HG02798 (cell line): ENCODE results near the gene KLF12.

Source experiments
- ATAC-seq: cut with Tn5 transposase; IDR thresholded peaks from one replicate; pipeline ENCODE4 v1.9.1; 2021; ENCODE audit warnings: mild to moderate bottlenecking; ENCODE audit not compliant: unreplicated experiment, poor library complexity

Gene KLF12

GRCh38 chr13:74104661-74105275, 29.4 kb downstream of the KLF12 start:
- ATAC-seq = no peak

DNA sequence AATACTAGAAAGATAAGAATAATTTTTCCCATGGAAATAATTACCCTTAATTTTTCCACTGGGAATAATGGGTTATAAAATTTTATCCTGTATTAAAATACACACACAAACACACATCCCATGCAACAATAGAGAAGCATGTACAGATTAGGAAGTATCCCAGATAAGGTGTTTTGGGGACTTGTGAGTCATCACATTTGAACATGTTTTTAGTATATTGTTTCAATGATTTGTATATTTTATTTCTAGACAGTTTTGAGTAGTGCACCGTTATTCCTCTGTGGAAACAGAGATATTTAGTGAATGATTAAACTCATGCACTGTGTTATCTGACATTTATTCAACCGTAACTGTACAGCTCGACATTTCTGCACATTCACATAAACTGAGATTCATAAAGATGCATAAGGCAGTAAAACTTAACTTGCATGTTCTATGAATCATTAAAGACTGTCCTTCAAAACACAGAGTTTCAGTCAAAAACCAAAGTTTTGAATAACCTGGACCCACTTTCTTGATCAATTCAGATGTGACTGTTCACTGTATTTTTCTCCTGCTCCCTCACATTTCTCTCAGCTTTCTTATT, 30.1 kb downstream of the KLF12 start:
- no peak for ATAC-seq

DNA sequence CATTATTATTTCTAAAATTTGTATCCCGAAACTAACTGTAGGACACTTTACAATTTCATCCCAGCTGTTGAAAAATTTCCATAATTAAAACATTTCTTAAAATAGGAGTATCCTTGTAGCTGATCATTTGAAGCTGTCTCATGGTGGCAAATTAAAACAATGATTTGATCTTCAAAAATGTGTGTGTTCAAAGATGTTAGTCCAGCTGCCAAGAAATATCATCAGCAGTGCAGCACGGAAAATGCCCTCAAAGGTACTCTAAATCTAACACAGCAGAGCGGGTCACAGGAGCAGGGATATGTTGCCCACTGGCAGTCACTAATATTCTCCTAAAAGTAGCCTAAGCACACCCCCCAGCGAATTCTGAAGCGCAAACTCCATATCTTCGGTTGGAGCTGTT, 31.0 kb downstream of the KLF12 start:
- ATAC-seq = no peak

DNA sequence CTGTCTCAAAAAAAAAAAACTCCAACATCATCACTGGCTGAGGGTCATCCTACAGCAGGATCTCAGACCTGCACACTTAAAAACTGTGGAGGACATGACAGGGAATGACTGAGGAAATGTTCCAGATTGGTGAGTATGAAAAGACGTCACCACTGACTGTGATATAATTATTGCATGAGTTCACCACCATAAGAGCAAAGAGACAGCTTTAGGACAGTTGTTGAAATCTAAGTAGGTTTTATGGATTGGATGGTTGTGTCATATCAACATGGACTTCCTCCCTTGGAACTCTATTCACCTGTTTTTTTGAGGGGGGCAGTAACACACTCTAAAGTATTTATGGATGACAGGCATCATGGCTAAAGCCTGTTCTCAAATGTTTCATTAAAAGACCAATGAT, 31.5 kb downstream of the KLF12 start:
- ATAC-seq = no peak

DNA sequence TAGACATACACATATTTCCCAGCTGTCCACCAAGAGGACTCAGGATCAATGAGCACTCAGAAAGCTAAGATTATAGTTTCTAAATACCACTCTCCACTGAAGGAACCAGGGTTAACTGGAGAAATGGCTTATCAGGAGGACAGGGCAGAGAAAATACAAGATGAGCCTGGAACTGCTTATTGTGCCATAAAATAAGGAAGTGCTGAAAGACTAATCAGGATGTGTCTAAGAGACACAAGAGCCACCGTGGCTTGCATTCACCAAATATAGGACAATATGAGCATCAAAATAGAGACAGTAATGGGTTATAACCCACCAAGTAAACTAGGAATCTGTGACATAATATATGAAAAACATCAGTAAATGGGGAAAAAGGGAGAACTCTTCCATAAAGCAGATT, 32.8 kb downstream of the KLF12 start:
- ATAC-seq = no peak

DNA sequence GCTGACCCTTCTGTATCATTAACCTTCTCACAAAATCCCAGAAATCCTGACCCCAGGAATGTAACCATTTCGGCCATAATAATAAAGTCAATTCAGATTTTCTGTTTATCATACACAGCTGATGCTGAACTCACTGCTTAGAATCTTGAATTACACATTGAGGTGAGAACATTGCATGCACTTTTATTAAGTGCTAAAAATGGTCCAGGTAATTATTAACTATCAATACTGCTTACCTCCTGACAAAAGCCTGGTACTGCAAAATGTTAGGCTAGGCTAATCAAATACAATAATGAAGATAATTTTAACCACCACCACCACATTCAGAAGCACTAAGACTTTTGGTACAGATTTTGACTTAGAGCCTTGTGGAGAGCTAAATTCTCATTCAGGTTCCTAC, 36.1 kb downstream of the KLF12 start:
- no peak for ATAC-seq

- no peak for ATAC-seq
Observed at GRCh38 chr13:74097116-74097515, 37.1 kb downstream of the KLF12 start.

DNA sequence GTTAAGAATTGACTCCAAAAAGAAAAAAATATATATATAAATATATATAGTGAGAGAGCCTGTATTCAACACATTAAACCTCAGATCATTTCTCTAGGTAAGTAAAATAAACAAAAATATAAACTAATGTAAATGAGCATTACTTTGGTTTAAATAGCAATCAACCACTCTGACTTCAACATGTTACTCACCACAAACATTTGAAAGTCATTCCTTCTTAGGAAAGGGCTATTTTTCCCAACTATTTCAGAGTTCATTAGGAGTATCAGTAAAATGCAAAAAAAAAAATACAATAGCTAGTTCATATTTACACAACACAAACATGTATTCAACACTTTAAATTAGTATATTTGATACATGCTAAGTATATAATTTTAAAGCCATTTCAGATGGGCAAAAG, 40.5 kb downstream of the KLF12 start:
- ATAC-seq = no peak

GRCh38 chr13:74092711-74093110, 41.5 kb downstream of the KLF12 start:
- no peak for ATAC-seq

DNA sequence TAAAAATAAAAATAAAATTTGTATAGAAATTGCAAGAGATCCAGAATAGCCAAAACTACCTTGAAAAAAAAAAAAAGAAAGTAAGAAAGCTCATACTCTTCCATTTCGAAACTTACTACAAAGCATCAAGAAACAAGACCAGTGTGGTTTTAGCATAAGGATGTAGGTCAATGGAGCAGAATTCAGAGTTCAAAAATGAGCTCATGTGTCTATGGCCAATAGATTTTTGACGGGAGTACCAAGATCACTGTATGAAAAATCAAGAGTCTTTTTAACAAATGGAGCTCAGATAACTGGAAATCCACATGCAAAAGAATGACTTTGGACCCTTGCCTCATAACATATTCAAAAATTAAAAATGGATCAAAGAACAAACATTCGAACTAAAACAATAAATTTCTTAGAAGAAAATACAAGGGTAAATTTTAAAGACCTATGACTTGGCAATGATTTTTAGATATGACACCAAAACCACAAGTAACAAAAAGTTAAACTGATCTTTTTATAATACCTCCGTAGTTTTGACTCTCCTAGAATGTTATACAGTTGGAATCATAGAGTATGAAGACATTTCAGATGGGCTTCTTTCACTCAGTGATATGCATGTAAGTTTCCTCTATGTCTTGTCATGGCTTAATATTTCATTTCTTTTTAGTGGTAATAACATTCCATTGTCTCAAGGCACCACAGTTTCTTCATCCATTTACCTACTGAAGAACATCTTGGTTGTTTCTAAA, 43.2 kb downstream of the KLF12 start:
- peak; percentile 61 for ATAC-seq

DNA sequence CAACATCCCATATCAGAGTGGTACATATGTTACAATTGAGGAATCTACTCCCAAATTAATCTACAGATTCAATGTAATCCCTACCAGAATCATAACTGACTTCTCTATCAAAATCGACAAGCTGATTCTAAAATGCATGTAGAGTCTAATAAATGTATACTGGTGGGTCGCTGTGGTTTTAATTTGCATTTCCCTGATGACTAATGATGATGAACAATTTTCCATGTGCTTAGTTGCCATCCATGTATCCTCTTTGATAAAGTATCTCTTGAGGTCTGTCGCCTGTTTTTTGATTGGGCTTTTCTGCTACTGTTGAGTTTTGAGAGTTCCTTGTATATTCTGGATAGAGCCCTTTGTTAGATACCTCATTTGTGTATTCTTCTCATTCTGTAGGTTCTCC, 43.8 kb downstream of the KLF12 start:
- ATAC-seq = no peak

DNA sequence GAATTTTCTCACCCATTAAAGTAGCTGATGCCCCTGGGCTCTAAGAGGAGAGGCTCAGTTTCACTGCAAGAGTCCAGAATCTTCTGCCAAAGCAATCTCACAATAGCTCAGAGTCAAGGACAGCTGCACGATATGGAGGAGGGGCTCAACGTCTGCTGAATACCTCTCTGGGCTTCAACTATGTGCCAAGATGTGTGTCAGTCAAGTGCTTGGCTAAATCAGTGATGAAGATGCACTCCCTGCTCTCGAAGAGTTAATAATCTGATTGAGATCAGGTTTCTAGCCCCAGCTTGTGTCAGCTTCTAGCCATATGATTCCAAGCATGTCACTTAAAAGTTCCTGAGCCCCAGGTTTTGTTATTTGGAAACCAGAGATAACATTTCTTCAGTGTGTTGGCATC, 46.8 kb downstream of the KLF12 start:
- no peak for ATAC-seq
